ENCODE measurements around the gene ADCK2. TPM values are rescaled to one million over a fixed set of nuclear protein-coding genes. Genes with fewer than 3 reads are reported as not detected.
"Not testable (repeated sequence)": the region's sequence is repeated elsewhere in the genome, so short reads cannot be mapped to it uniquely, and the experiment has no call there.

The ADCK2 gene
- total RNA-seq, 1 donor, result 14.5 TPM

GRCh38 chr7:140714331-140715040 lies 41.7 kb downstream of the ADCK2 start:
- H3K9me3 ChIP-seq (ENCODE audit: low read depth, low read length), result no peaks in the 10 kb centered on the region
- H3K27me3 ChIP-seq (ENCODE audit: insufficient read depth, low read length), result no peaks in the 10 kb centered on the region
- no peak overlapping the region for H3K4me3 ChIP-seq (ENCODE audit: low read length)
- peaks cover under 1% of the 10 kb centered on the region for H3K4me1 ChIP-seq (ENCODE audit: insufficient read depth, low read length)

- peaks cover 7% of the 10 kb centered on the region for H3K4me1 ChIP-seq (ENCODE audit: insufficient read depth, low read length)
- H3K9me3 ChIP-seq (ENCODE audit: low read depth, low read length), result no peaks in the 10 kb centered on the region
- H3K4me3 ChIP-seq (ENCODE audit: low read length), result no peak overlapping the region
- H3K27me3 ChIP-seq (ENCODE audit: insufficient read depth, low read length), result no peaks in the 10 kb centered on the region
These were observed 47.0 kb downstream of the ADCK2 start for GRCh38 chr7:140719721-140720120.

- Histone ChIP-seq H3K27me3 (ENCODE audit: insufficient read depth, low read length) (no peaks in the 10 kb centered on the region), H3K4me1 (ENCODE audit: insufficient read depth, low read length) (peaks cover 7% of the 10 kb centered on the region), H3K4me3 (ENCODE audit: low read length) (no peak overlapping the region), H3K9me3 (ENCODE audit: low read depth, low read length) (no peaks in the 10 kb centered on the region)
These were observed 49.5 kb downstream of the ADCK2 start for GRCh38 chr7:140722254-140722653.

- no peaks in the 10 kb centered on the region for H3K9me3 ChIP-seq (ENCODE audit: low read depth, low read length)
- no peak overlapping the region for H3K4me3 ChIP-seq (ENCODE audit: low read length)
- H3K4me1 ChIP-seq (ENCODE audit: insufficient read depth, low read length), result peaks cover 7% of the 10 kb centered on the region
- H3K27me3 ChIP-seq (ENCODE audit: insufficient read depth, low read length), result no peaks in the 10 kb centered on the region
These were observed 50.3 kb downstream of the ADCK2 start for GRCh38 chr7:140723006-140723405.

- Histone ChIP-seq H3K4me3 (ENCODE audit: low read length) (no peak overlapping the region), H3K4me1 (ENCODE audit: insufficient read depth, low read length) (peaks cover 7% of the 10 kb centered on the region), H3K9me3 (ENCODE audit: low read depth, low read length) (no peaks in the 10 kb centered on the region), H3K27me3 (ENCODE audit: insufficient read depth, low read length) (no peaks in the 10 kb centered on the region)
These were observed 50.8 kb downstream of the ADCK2 start for GRCh38 chr7:140723574-140723973.

GRCh38 chr7:140724706-140725105 lies 52.0 kb downstream of the ADCK2 start:
- Histone ChIP-seq H3K9me3 (ENCODE audit: low read depth, low read length) (no peaks in the 10 kb centered on the region), H3K4me3 (ENCODE audit: low read length) (no peak overlapping the region), H3K27me3 (ENCODE audit: insufficient read depth, low read length) (no peaks in the 10 kb centered on the region), H3K4me1 (ENCODE audit: insufficient read depth, low read length) (peaks cover 4% of the 10 kb centered on the region)

- H3K4me1 ChIP-seq (ENCODE audit: insufficient read depth, low read length), result no peaks in the 10 kb centered on the region
- no peak overlapping the region for H3K4me3 ChIP-seq (ENCODE audit: low read length)
- no peaks in the 10 kb centered on the region for H3K27me3 ChIP-seq (ENCODE audit: insufficient read depth, low read length)
- H3K9me3 ChIP-seq (ENCODE audit: low read depth, low read length), result no peaks in the 10 kb centered on the region
These were observed 53.5 kb downstream of the ADCK2 start for GRCh38 chr7:140726281-140726680.

- Histone ChIP-seq H3K9me3 (ENCODE audit: low read depth, low read length) (no peaks in the 10 kb centered on the region), H3K27me3 (ENCODE audit: insufficient read depth, low read length) (no peaks in the 10 kb centered on the region), H3K4me1 (ENCODE audit: insufficient read depth, low read length) (no peaks in the 10 kb centered on the region), H3K4me3 (ENCODE audit: low read length) (no peak overlapping the region)
These were observed 59.7 kb downstream of the ADCK2 start for GRCh38 chr7:140732416-140732815.

- H3K27me3 ChIP-seq (ENCODE audit: insufficient read depth, low read length), result no peaks in the 10 kb centered on the region
- no peak overlapping the region for H3K4me3 ChIP-seq (ENCODE audit: low read length)
- no peaks in the 10 kb centered on the region for H3K9me3 ChIP-seq (ENCODE audit: low read depth, low read length)
- no peaks in the 10 kb centered on the region for H3K4me1 ChIP-seq (ENCODE audit: insufficient read depth, low read length)
These were observed 61.4 kb downstream of the ADCK2 start for GRCh38 chr7:140734096-140734495.

- Histone ChIP-seq H3K4me3 (ENCODE audit: low read length) (no peak overlapping the region), H3K27me3 (ENCODE audit: insufficient read depth, low read length) (no peaks in the 10 kb centered on the region), H3K9me3 (ENCODE audit: low read depth, low read length) (no peaks in the 10 kb centered on the region), H3K4me1 (ENCODE audit: insufficient read depth, low read length) (no peaks in the 10 kb centered on the region)
These were observed 62.0 kb downstream of the ADCK2 start for GRCh38 chr7:140734729-140735128.

- Histone ChIP-seq H3K4me3 (ENCODE audit: low read length) (no peak overlapping the region), H3K9me3 (ENCODE audit: low read depth, low read length) (no peaks in the 10 kb centered on the region), H3K27me3 (ENCODE audit: insufficient read depth, low read length) (no peaks in the 10 kb centered on the region), H3K4me1 (ENCODE audit: insufficient read depth, low read length) (no peaks in the 10 kb centered on the region)
These were observed 65.5 kb downstream of the ADCK2 start for GRCh38 chr7:140738280-140738679.

GRCh38 chr7:140743255-140743654 lies 70.5 kb downstream of the ADCK2 start:
- H3K4me3 ChIP-seq (ENCODE audit: low read length); H3K27me3 ChIP-seq (ENCODE audit: insufficient read depth, low read length); H3K9me3 ChIP-seq (ENCODE audit: low read depth, low read length); H3K4me1 ChIP-seq (ENCODE audit: insufficient read depth, low read length): not testable (repeated sequence)

- Histone ChIP-seq H3K4me3 (ENCODE audit: low read length) (no peak overlapping the region), H3K4me1 (ENCODE audit: insufficient read depth, low read length) (peaks cover 7% of the 10 kb centered on the region), H3K9me3 (ENCODE audit: low read depth, low read length) (no peaks in the 10 kb centered on the region), H3K27me3 (ENCODE audit: insufficient read depth, low read length) (no peaks in the 10 kb centered on the region)
These were observed 71.3 kb downstream of the ADCK2 start for GRCh38 chr7:140744005-140744404.

Other genes with a start within 250 kb of the ADCK2 start
- gene MKRN1, start 193.4 kb upstream of the ADCK2 start, total RNA-seq, result 153 TPM
- gene DENND2A, start 32.1 kb upstream of the ADCK2 start, total RNA-seq, result not detected
- gene NDUFB2, start 23.8 kb downstream of the ADCK2 start, total RNA-seq, result 48.9 TPM

Data from mononuclear cell (primary cell).